Measurements from ENCODE around the gene CLASP2. TPM values are rescaled to one million over a fixed set of nuclear protein-coding genes. Genes with fewer than 3 reads are reported as not detected.

Gene CLASP2
- total RNA-seq, 4 donors from 2014 or later: 37.6 to 55.2 (median 44.6) TPM

GRCh38 chr3:33636125-33636850 is 81.8 kb downstream of the CLASP2 start:
- Histone ChIP-seq H3K4me3 (no peak overlapping the region), H3K9me3 (no peaks in the 10 kb centered on the region), H3K4me1 (no peaks in the 10 kb centered on the region), H3K27me3 (no peaks in the 10 kb centered on the region), H3K36me3 (no peaks in the 10 kb centered on the region), H3K27ac (no peak overlapping the region)
- in situ Hi-C loops (cut with MboI; ENCODE audit: low sequenced_read_pairs in 4 of 4) (loop anchor here (5.0 to 10.0 kb wide), 4 partner anchors 79 to 151 kb away; partner anchors contain the start of gene CLASP2 (in 1 of the 4)), intact Hi-C loops (cut with DNase I; ENCODE audit: low total_unique reads) (loop anchor here (1.0 kb wide), 2 partner anchors 80 to 151 kb away; no protein-coding TSS in a partner anchor)
- ATAC-seq (peak in 1 of 2 donors; percentile 65), DNase-seq (no peak)
- TF ChIP-seq POLR2A (IDR thresholded peaks at IDR 0.05): no peak
- TF ChIP-seq, protein P1, sequence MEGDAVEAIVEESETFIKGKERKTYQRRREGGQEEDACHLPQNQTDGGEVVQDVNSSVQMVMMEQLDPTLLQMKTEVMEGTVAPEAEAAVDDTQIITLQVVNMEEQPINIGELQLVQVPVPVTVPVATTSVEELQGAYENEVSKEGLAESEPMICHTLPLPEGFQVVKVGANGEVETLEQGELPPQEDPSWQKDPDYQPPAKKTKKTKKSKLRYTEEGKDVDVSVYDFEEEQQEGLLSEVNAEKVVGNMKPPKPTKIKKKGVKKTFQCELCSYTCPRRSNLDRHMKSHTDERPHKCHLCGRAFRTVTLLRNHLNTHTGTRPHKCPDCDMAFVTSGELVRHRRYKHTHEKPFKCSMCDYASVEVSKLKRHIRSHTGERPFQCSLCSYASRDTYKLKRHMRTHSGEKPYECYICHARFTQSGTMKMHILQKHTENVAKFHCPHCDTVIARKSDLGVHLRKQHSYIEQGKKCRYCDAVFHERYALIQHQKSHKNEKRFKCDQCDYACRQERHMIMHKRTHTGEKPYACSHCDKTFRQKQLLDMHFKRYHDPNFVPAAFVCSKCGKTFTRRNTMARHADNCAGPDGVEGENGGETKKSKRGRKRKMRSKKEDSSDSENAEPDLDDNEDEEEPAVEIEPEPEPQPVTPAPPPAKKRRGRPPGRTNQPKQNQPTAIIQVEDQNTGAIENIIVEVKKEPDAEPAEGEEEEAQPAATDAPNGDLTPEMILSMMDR (IDR thresholded peaks at IDR 0.05 in 4 of 5, conservative IDR thresholded peaks at IDR 0.05 in 1 of 5): peak; percentile 38 to 72 (median 59)

- TF ChIP-seq POLR2A (IDR thresholded peaks at IDR 0.05): no peak
- TF ChIP-seq, protein P1 (IDR thresholded peaks at IDR 0.05 in 4 of 5, conservative IDR thresholded peaks at IDR 0.05 in 1 of 5): no peak
- intact Hi-C loops (cut with DNase I; ENCODE audit: low total_unique reads) (no loop called here), in situ Hi-C loops (cut with MboI; ENCODE audit: low sequenced_read_pairs in 4 of 4) (loop anchor here in 2 of 4 donors (10.0 kb wide), 2 partner anchors 81 to 151 kb away; partner anchors contain the start of gene CLASP2 (in 1 of the 2))
- Histone ChIP-seq H3K27ac (no peak overlapping the region), H3K4me1 (peaks cover 7% of the 10 kb centered on the region in 2 donors), H3K36me3 (no peaks in the 10 kb centered on the region), H3K4me3 (no peak overlapping the region), H3K9me3 (no peaks in the 10 kb centered on the region), H3K27me3 (no peaks in the 10 kb centered on the region)
- ATAC-seq: no peak
- DNase-seq: no peak
Measured at GRCh38 chr3:33634262-33634661, 83.8 kb downstream of the CLASP2 start.

DNA sequence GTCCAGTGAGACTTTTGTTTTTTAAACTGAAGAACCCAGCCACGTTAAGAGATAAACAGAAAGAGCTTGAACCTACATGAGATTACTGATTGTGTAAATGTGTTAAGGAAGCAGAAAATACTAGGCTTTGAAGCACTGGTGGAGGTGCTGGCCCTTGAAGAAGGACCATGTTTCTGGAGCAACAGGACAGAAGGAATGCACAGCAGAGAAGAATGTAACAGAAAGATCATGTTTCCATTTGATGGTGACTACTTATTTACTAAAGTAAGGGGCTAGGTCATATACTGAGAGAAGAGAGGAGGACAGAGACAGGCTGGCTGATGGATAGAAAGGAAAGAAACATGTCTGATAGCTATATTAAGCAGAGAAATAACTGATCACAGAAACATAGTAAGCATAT is 88.8 kb downstream of the CLASP2 start:
- Histone ChIP-seq H3K27ac (no peak overlapping the region), H3K27me3 (no peaks in the 10 kb centered on the region), H3K9me3 (no peaks in the 10 kb centered on the region), H3K4me3 (no peak overlapping the region), H3K36me3 (no peaks in the 10 kb centered on the region), H3K4me1 (peaks cover 7% of the 10 kb centered on the region in 2 donors)
- TF ChIP-seq POLR2A (IDR thresholded peaks at IDR 0.05): no peak
- TF ChIP-seq, protein P1 (IDR thresholded peaks at IDR 0.05 in 4 of 5, conservative IDR thresholded peaks at IDR 0.05 in 1 of 5): no peak
- in situ Hi-C loops (cut with MboI; ENCODE audit: low sequenced_read_pairs in 4 of 4) (no loop called here), intact Hi-C loops (cut with DNase I; ENCODE audit: low total_unique reads) (no loop called here)
- ATAC-seq (no peak), DNase-seq (no peak)

- H3K9me3 ChIP-seq: no peaks in the 10 kb centered on the region
- H3K36me3 ChIP-seq: peaks cover 0 to 19% of the 10 kb centered on the region in 2 donors
- in situ Hi-C loops (cut with MboI; ENCODE audit: low sequenced_read_pairs in 4 of 4): no loop called here
Measured at GRCh38 chr3:33624756-33625155, 93.3 kb downstream of the CLASP2 start.

More at GRCh38 chr3:33624756-33625155, 93.3 kb downstream of the CLASP2 start:
- DNase-seq: no peak
- Histone ChIP-seq H3K4me3 (no peak overlapping the region), H3K27ac (no peak overlapping the region), H3K4me1 (peaks cover 5% of the 10 kb centered on the region in 2 donors), H3K27me3 (no peaks in the 10 kb centered on the region)
- ATAC-seq: no peak
- TF ChIP-seq POLR2A (IDR thresholded peaks at IDR 0.05): no peak
- TF ChIP-seq, protein P1 (IDR thresholded peaks at IDR 0.05 in 4 of 5, conservative IDR thresholded peaks at IDR 0.05 in 1 of 5): no peak
- intact Hi-C loops (cut with DNase I; ENCODE audit: low total_unique reads): no loop called here
